ENCODE data around the gene STOML1. TPM values are rescaled to one million over a fixed set of nuclear protein-coding genes. Genes with fewer than 3 reads are reported as not detected.
"Not testable (repeated sequence)": the region's sequence is repeated elsewhere in the genome, so short reads cannot be mapped to it uniquely, and the experiment has no call there.

Gene STOML1
- total RNA-seq, 1 experiment from 2014 or later, result 10.5 TPM

DNA sequence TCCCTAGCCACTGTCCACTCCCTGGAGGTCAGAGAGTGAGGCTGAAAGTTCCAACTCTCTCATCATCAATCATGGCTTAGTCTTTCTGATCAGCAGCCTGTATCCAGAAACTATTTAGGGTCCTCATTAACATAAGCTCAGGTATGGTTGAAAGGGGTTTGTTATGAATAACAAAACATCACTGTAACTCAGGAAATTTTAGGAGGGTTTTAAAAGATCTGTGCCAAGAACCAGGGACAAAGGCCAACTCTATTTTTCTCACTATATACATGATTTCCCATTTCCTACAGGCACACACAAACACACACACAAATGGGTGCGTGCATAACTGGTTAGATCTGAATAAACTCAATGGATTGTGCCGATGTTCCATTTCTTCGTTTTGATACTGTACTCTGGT lies 23.6 kb downstream of the STOML1 start:
- DNase-seq, result no peak
- no peak overlapping the region for H3K4me3 ChIP-seq (ENCODE audit: insufficient read depth, low read depth, low read length)
- H3K36me3 ChIP-seq (replicated peaks; ENCODE audit: control insufficient read depth, insufficient read depth, low read length), result no peaks in the 10 kb centered on the region
- no peaks in the 10 kb centered on the region for H3K27me3 ChIP-seq (ENCODE audit: control insufficient read depth, insufficient read depth, low read length)

DNA sequence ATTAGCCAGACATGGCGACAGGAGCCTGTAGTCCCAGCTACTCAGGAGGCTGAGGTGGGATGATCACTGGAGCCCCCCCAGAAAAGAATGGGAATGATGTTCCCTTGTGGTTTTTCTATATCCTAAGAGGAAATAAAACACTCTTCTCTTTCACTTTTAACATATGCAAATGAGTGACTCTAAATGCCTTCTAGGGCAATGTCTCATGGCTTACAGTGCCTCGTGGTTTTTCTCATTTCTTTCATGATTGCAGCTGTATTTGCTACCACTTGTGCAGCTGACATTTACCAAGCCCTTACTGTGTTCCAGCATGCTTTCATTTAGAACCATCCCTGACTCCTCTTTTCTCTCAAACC lies 26.4 kb downstream of the STOML1 start:
- DNase-seq, result no peak
- H3K4me3 ChIP-seq (ENCODE audit: insufficient read depth, low read depth, low read length), result no peak overlapping the region
- H3K27me3 ChIP-seq (ENCODE audit: control insufficient read depth, insufficient read depth, low read length), result no peaks in the 10 kb centered on the region
- no peaks in the 10 kb centered on the region for H3K36me3 ChIP-seq (replicated peaks; ENCODE audit: control insufficient read depth, insufficient read depth, low read length)

DNA sequence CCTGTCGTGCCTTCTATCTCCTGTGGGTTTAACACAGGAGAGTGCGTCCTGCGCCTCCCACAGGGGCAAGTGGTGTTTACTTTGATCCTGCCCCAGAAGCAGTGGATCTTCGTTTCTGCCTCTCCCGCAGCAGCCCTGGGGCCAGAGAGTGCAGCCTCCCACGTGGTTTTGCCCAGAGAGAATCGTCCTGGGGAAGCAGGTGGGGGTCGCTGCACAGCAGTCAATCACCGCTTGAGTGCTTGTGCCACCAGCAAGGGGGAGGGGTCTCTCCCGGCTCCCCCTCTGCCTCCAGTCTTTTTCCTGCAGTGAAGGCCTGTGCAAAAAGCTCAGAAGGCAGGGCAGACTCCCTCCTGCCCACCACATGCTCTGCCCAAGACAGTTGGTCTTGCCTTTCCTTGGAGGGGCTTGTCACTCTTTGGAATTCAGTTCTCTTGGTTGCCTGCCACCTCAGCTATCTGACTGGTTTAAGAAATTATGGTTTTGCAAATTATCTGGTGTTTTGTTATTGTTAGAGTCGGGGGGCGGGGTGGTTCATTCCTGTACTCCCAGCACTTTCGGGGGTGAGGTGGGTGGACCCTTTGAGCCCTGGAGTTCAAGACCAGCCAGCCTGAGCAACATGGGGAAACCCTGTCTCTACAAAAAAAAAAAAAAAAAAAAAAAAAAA lies 26.9 kb downstream of the STOML1 start:
- peak; percentile 67 for DNase-seq
- Histone ChIP-seq H3K4me3 (ENCODE audit: insufficient read depth, low read depth, low read length) (no peak overlapping the region), H3K36me3 (replicated peaks; ENCODE audit: control insufficient read depth, insufficient read depth, low read length) (no peaks in the 10 kb centered on the region), H3K27me3 (ENCODE audit: control insufficient read depth, insufficient read depth, low read length) (no peaks in the 10 kb centered on the region)

DNA sequence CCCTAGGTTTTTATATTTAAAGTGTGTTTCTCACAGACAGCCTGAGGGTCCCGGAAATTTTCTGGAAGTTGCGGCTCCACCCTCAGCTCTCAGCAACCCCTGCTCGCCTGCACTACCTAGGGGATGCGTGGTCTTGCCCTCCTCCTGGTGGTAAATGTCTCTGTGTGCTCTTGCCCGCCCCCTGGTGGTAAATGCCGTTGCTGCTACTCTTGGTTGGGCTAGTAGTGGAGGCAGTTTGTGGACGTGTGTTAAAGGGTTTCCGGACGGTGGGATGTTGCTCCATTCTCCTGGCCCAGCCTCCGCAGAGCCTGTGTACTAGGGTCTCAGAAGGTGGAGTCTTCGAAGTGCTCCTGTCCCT lies 27.4 kb downstream of the STOML1 start:
- DNase-seq, result peak; percentile 92
- no peaks in the 10 kb centered on the region for H3K27me3 ChIP-seq (ENCODE audit: control insufficient read depth, insufficient read depth, low read length)
- no peaks in the 10 kb centered on the region for H3K36me3 ChIP-seq (replicated peaks; ENCODE audit: control insufficient read depth, insufficient read depth, low read length)
- H3K4me3 ChIP-seq (ENCODE audit: insufficient read depth, low read depth, low read length), result no peak overlapping the region

DNA sequence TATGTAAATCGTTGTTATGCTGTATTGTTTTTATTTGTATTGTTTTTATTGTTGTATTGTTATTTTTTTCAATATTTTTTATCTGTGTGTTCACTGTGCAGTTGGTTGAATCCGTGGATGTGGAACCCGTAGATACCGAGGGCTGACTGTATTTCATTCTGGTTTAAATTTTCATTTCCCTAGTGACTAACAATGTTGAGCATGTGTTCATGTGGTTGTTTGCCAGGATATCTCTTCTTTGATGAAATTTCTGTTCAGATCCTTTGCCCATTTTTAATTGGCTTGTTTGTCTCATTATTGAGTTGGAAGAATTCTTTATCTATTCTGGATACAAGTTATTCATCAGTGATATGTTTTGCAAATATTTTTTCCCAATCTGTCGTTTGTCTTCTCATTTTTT lies 29.7 kb downstream of the STOML1 start:
- no peaks in the 10 kb centered on the region for H3K36me3 ChIP-seq (replicated peaks; ENCODE audit: control insufficient read depth, insufficient read depth, low read length)
- no peak for DNase-seq

DNA sequence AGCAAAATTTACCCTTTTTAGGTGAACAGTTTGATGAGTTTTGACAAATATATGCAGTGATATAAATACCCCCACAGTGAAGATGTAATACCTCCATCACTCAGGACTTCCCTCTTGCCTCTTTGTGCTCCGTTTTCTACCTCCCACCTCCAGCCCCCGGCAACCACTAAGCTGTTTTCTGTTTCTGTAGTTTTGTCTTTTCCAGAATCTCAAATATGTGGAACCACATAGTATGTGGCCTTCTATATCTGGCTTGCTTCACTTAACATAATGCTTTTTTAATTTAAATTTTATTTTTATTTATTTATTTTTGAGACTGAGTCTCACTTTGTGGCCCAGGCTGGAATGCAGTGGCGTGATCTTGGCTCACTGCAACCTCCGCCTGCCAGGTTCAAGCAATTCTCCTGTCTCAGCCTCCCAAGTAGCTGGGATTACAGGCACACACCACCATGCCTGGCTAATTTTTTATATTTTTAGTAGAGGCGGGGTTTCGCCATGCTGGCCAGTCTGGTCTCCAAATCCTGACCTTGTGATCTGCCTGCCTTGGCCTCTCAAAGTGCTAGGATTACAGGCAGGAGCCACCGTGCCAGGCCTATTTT lies 31.5 kb downstream of the STOML1 start:
- H3K36me3 ChIP-seq (replicated peaks; ENCODE audit: control insufficient read depth, insufficient read depth, low read length); H3K27me3 ChIP-seq (ENCODE audit: control insufficient read depth, insufficient read depth, low read length); H3K4me3 ChIP-seq (ENCODE audit: insufficient read depth, low read depth, low read length); DNase-seq: not testable (repeated sequence)

More for the DNA sequence above, 29.7 kb downstream of the STOML1 start:
- no peaks in the 10 kb centered on the region for H3K27me3 ChIP-seq (ENCODE audit: control insufficient read depth, insufficient read depth, low read length)
- H3K4me3 ChIP-seq (ENCODE audit: insufficient read depth, low read depth, low read length), result no peak overlapping the region

DNA sequence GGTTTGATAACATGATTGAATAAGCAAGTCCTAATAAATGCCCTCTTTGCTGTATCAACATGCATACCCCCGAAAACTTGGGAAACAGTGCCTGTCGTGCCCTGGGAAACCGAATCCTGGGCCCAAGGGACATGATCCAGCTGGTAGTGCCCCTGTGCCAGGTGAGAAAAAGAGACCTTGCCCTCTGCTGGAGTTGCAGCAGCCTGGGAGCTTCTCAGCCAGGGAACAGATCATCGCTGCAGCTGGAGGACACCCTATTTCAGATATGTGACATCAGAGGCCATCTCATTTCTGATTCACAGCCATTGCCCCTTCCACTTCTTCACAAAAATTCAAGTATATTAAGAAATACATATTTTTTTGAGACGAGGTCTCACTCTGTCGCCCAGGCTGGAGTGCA lies 32.3 kb downstream of the STOML1 start:
- DNase-seq, result no peak
- H3K27me3 ChIP-seq (ENCODE audit: control insufficient read depth, insufficient read depth, low read length), result no peaks in the 10 kb centered on the region
- no peak overlapping the region for H3K4me3 ChIP-seq (ENCODE audit: insufficient read depth, low read depth, low read length)
- H3K36me3 ChIP-seq (replicated peaks; ENCODE audit: control insufficient read depth, insufficient read depth, low read length), result no peaks in the 10 kb centered on the region

DNA sequence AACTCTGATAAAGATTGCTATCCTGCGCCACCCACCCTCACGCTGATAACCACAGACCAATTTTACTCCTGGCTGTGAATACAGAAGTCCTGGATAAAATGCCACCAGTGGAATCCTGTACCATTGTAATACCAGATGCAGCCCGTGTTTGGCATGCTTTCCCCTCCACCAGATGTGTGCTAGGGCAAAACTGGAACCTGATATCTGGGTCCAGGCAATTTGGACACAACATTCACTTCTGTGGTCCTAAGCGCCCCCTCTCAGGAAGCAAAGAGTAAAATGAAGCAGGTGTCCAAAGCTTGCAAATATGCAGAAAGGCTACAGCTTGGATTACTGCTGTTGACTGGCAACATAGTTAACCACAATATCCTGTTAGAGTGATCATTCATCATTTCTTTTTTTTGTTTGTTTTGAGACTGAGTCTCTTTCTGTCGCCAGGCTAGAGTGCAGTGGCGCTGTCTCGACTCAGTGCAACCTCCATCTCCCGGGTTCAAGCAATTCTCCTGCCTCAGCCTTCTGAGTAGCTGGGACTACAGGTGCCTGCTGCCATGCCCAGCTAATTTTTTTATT lies 33.0 kb downstream of the STOML1 start:
- Histone ChIP-seq H3K4me3 (ENCODE audit: insufficient read depth, low read depth, low read length) (no peak overlapping the region), H3K36me3 (replicated peaks; ENCODE audit: control insufficient read depth, insufficient read depth, low read length) (no peaks in the 10 kb centered on the region), H3K27me3 (ENCODE audit: control insufficient read depth, insufficient read depth, low read length) (no peaks in the 10 kb centered on the region)
- DNase-seq, result no peak

DNA sequence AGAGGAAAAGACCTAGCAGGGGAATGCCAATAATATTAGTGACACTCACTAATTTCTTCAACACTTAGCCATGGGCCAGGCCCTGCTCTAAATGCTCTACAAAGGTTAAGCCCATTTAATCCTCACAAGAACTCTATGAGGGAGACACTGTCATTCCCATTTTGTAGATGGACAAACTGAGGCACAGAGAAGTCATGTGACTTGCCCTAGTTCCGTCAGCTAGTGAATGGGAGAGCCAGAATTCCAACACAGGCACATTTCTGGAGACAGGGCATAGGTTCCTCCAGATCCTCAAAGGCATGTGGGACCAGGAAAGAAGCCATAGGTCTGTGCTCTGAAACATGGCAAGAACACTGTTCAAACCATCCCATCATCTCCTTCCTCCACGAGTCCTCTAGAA lies 34.3 kb downstream of the STOML1 start:
- Histone ChIP-seq H3K4me3 (ENCODE audit: insufficient read depth, low read depth, low read length) (no peak overlapping the region), H3K36me3 (replicated peaks; ENCODE audit: control insufficient read depth, insufficient read depth, low read length) (no peaks in the 10 kb centered on the region), H3K27me3 (ENCODE audit: control insufficient read depth, insufficient read depth, low read length) (no peaks in the 10 kb centered on the region)
- DNase-seq, result no peak

DNA sequence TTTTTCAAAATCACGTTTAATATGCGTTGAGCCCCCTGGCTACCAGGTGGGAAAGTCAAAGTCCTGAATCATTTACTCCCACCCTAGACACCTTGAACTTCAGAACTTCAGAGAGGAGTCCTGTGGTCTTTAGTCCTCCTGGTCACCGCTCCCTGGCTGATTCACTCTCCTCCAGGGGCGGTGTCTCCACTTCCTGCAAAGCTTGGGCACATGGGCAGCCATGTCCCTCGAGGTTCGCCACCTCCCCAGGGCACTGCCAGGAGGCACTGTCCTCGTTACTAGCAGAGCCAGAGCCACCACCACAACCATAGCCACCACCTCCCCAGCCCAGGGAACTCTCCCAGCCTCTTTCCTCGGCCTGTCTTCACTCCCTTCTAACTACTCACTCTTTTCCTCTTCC lies 34.8 kb downstream of the STOML1 start:
- peak; percentile 28 for DNase-seq
- no peaks in the 10 kb centered on the region for H3K27me3 ChIP-seq (ENCODE audit: control insufficient read depth, insufficient read depth, low read length)
- H3K36me3 ChIP-seq (replicated peaks; ENCODE audit: control insufficient read depth, insufficient read depth, low read length), result no peaks in the 10 kb centered on the region
- H3K4me3 ChIP-seq (ENCODE audit: insufficient read depth, low read depth, low read length), result no peak overlapping the region

DNA sequence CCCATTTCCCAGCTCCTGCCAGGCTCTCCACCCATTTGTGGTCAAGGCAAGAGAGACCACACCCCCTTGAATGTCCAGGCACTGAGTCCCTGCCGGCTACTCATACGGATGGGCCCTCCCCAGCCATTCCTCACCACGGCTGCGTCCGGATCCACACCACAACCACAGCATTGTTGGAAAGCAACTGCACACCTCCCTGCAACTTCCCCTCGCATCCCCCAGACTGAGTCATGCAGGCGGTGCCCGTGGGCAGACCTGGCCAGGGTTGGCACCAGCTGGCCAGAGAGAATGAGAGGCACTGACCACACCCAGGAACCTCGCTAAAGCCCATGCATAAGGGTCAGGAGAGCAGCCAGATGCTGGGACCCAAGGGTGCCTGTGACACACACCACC lies 35.4 kb downstream of the STOML1 start:
- DNase-seq, result no peak
- Histone ChIP-seq H3K4me3 (ENCODE audit: insufficient read depth, low read depth, low read length) (no peak overlapping the region), H3K36me3 (replicated peaks; ENCODE audit: control insufficient read depth, insufficient read depth, low read length) (no peaks in the 10 kb centered on the region), H3K27me3 (ENCODE audit: control insufficient read depth, insufficient read depth, low read length) (no peaks in the 10 kb centered on the region)

DNA sequence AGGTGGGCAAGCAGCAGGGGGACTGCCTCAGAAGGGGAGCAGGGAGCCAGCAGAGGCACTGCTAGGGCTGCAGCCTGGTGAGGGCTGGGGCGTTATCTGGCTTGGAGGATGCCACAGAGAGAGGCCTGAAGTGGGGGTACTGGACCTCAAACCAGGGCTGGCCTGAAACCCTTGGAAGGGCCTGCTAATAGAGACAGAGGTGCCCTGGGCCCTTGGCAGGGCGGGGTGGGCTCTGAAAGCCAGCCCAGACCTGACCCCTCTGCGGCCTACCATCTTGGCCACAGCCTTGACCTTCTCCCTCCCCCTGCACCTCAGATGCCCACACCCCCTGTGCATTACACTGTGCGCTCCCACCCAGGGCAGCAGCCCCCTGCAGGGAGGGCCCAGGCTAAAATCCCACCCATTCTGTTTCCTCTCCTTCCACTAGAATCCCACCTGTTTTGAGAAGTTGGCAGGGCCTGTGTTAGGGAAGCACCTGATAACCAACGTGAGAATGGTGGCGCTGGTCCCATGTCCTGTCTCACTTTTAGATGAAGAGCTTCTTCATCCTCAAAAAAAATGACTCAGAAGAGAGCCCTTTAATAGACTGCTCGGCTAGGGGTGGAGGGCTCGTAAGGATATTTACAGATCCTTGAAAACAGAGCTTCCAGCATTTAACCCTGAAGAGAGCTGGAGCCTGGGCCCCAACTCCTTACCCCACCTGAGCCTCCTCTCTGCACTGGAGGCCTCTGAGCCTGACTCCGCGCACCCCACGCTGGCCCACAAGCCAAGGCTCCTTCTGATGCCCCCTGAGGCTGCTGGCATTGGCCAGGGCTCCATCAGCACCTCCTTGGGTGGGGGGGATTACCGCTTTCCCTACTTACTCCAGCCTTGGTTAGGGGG lies 36.0 kb downstream of the STOML1 start:
- Histone ChIP-seq H3K27me3 (ENCODE audit: control insufficient read depth, insufficient read depth, low read length) (no peaks in the 10 kb centered on the region), H3K36me3 (replicated peaks; ENCODE audit: control insufficient read depth, insufficient read depth, low read length) (no peaks in the 10 kb centered on the region), H3K4me3 (ENCODE audit: insufficient read depth, low read depth, low read length) (no peak overlapping the region)
- peak; percentile 36 for DNase-seq

DNA sequence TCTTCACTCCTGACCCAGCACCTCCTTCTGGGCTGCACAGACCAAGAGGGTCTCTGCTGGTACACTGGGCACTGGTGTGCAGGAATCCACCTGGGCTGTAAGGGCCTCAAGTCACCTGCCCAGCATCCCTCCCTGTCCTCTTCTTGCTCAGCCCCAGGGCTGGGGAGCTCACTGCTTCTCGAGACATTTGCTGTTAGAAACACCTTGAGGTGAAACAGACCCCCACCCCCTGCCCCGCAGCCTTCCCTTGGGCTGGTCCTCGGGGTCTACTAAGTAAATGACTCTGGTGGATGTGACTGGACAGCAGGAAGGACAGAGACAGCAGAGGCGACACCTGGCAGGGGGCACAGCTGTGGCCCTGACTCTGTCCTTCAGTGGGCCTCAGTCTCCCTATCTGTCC lies 36.8 kb downstream of the STOML1 start:
- Histone ChIP-seq H3K36me3 (replicated peaks; ENCODE audit: control insufficient read depth, insufficient read depth, low read length) (no peaks in the 10 kb centered on the region), H3K4me3 (ENCODE audit: insufficient read depth, low read depth, low read length) (no peak overlapping the region), H3K27me3 (ENCODE audit: control insufficient read depth, insufficient read depth, low read length) (no peaks in the 10 kb centered on the region)
- DNase-seq, result no peak

DNA sequence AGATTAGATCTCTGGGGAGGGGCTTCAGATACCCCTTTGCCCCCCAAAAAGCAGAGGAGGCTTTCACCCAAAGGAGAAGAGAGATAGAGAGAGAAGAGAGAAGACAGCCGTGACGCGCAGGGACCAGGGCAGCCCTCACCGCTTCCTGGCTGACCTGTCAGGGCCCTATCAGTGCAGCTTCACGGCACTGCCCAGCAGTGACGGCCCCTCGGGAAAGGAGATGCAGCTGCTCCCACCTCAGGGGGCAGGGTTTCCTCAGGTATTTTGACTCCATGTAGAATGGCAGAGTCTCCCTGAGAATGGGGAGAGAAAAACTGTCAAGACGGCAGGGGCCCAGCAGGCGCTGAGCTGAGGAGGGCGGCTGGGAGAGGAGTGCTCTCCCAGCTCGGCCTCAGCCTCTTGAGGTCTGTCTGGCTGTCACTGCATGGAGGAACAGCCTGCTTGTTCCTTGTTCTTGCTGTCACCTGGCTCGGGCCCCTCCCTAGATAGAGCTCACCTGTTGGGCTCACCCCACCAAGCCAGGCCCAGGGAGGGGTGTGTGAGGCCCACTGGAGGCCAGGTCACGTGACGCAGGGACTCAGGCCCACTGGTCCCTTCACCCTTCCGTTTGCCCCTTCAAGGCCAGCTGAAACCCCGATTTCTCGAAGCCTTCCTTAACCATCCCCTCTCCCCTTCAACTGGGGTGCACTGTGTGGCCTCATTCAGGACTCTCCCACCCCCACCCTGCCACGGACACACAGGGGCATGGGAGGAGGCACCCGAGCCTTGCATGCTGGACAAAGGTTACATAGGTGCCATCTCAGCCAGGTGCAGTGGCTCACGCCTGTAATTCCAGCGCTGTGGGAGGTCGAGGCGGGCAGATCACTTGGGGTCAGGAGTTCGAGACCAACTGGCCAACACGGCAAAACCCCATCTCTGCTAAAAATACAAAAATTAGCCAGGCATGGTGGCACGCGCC lies 37.6 kb downstream of the STOML1 start:
- H3K27me3 ChIP-seq (ENCODE audit: control insufficient read depth, insufficient read depth, low read length), result no peaks in the 10 kb centered on the region
- H3K4me3 ChIP-seq (ENCODE audit: insufficient read depth, low read depth, low read length), result no peak overlapping the region
- H3K36me3 ChIP-seq (replicated peaks; ENCODE audit: control insufficient read depth, insufficient read depth, low read length), result no peaks in the 10 kb centered on the region
- peak; percentile 62 for DNase-seq
